Measurements from ENCODE around the gene OR5AU1.

DNA sequence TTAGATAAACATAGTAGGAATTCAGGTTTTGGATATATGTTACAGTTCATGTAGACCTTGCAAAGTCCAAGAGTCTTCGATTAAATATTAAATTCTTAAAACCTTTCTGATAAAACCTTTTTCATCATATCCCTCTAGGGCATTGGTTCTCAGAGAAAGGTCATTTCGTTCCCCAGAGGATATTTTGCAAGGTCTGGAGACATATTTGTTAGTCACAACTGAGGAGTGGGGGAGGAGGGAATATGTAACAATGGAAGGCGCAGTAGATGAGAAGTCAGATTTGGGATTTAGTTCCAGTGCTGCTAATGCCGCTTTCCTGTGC is 49.7 kb downstream of the OR5AU1 start:
- TF ChIP-seq, protein P1, sequence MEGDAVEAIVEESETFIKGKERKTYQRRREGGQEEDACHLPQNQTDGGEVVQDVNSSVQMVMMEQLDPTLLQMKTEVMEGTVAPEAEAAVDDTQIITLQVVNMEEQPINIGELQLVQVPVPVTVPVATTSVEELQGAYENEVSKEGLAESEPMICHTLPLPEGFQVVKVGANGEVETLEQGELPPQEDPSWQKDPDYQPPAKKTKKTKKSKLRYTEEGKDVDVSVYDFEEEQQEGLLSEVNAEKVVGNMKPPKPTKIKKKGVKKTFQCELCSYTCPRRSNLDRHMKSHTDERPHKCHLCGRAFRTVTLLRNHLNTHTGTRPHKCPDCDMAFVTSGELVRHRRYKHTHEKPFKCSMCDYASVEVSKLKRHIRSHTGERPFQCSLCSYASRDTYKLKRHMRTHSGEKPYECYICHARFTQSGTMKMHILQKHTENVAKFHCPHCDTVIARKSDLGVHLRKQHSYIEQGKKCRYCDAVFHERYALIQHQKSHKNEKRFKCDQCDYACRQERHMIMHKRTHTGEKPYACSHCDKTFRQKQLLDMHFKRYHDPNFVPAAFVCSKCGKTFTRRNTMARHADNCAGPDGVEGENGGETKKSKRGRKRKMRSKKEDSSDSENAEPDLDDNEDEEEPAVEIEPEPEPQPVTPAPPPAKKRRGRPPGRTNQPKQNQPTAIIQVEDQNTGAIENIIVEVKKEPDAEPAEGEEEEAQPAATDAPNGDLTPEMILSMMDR (IDR thresholded peaks at IDR 0.05) = no peak
- no peak for TF ChIP-seq POLR2A (IDR thresholded peaks at IDR 0.05)

Measured in uterus (tissue), 2 donors.